HepG2 (cell line): Measurements from ENCODE around the gene CYB5R3. TPM values are rescaled to one million over a fixed set of nuclear protein-coding genes. Genes with fewer than 3 reads are reported as not detected.

Experiments
- ATAC-seq: fragments of 200-7000 bp; cut with Tn5 transposase; 3 replicates; pipeline ENCODE4 v1.9.1; 2020; ENCODE audit warnings: mild to moderate bottlenecking, moderate library complexity
- BruUV-seq: library from RNA; stranded (reverse); fragments of 400-500 nt; replicated peaks from 2 replicates; lab custom pipeline; 2021; lab: Mats Ljungman, UMichigan
- CTCF ChIA-PET: fragments of 300-600 bp; formaldehyde crosslinking; extraction: SDS; loops from one replicate; lab custom pipeline; 2021; ENCODE audit warnings: low total read pairs, inconsistent platforms, low intra/inter-chr PET ratio; lab: Yijun Ruan, JAX
- POLR2A ChIA-PET: fragments of 350-600 bp; sonication (Branson Sonifier 250); formaldehyde crosslinking; loops from one replicate; lab custom pipeline; 2020; ENCODE audit warnings: antibody characterized with exemption, inconsistent platforms; lab: Yijun Ruan, JAX
- DNase-seq: peaks from one replicate; pipeline ENCODE4 v3.0.0-alpha.2; 2015; ENCODE audit warnings: low spot score
- FAIRE-seq: peaks from 3 replicates; lab custom pipeline; 2011; peaks lifted over from hg19 to GRCh38; lab: Jason Lieb, UNC
- H2AFZ ChIP-seq: one replicate; pipeline ENCODE4 v1.6.1; 2011; ENCODE audit warnings: low read length, inconsistent platforms
- H3K27ac ChIP-seq: fragments of 300-600 bp; 3 replicates; pipeline ENCODE4 v1.8.0; 2011; ENCODE audit warnings: mixed run types, mild to moderate bottlenecking, mixed read lengths, low read length, inconsistent platforms; ENCODE audit not compliant: insufficient read depth; ENCODE audit errors: extremely low read length
- H3K27me3 ChIP-seq, 2 experiments: fragments of 200-600 bp in 1 of 2; 2 replicates in 1 of 2; 3 replicates in 1 of 2; pipeline versions ENCODE4 v1.6.0 to v1.8.0; 2011; ENCODE audit warnings: low read length in 2 of 2, mild to moderate bottlenecking in 2 of 2, moderate library complexity in 2 of 2, inconsistent platforms in 1 of 2; ENCODE audit not compliant: insufficient read depth in 2 of 2, control insufficient read depth in 1 of 2
- H3K36me3 ChIP-seq, 2 experiments: fragments of 200-600 bp in 1 of 2; replicated peaks in 1 of 2; 2 replicates in 1 of 2; 3 replicates in 1 of 2; pipeline versions ENCODE4 v1.5.1 to v1.8.0; 2011; ENCODE audit warnings: low read length in 2 of 2, inconsistent platforms in 1 of 2; ENCODE audit not compliant: insufficient read depth in 2 of 2, control insufficient read depth in 1 of 2
- H3K4me1 ChIP-seq: 2 replicates; pipeline ENCODE4 v1.5.1; 2012; ENCODE audit warnings: low read length, inconsistent platforms; ENCODE audit not compliant: insufficient read depth
- H3K4me2 ChIP-seq: 2 replicates; pipeline ENCODE4 v1.6.0; 2011; ENCODE audit warnings: low read depth, low read length, inconsistent platforms
- H3K4me3 ChIP-seq, 3 experiments: fragments of 200-600 bp in 1 of 3; sonication (generic), shearing (Covaris generic) in 1 of 3; replicated peaks in 1 of 3; 2 replicates each; pipeline ENCODE4 v1.5.1; 2011 to 2016; ENCODE audit warnings: low read length in 3 of 3, inconsistent platforms in 2 of 3, low read depth in 2 of 3, mild to moderate bottlenecking in 2 of 3, control low read depth in 1 of 3, mixed read lengths in 1 of 3; ENCODE audit not compliant: insufficient read depth in 1 of 3
- H3K79me2 ChIP-seq: one replicate; pipeline ENCODE4 v1.6.1; 2011; ENCODE audit warnings: low read length, inconsistent platforms; ENCODE audit not compliant: insufficient read depth
- H3K9ac ChIP-seq: 2 replicates; pipeline ENCODE4 v1.6.0; 2011; ENCODE audit warnings: mild to moderate bottlenecking, low read depth, low read length, inconsistent platforms; ENCODE audit not compliant: insufficient read depth
- H3K9me3 ChIP-seq: 2 replicates; pipeline ENCODE4 v1.5.1; 2012; ENCODE audit warnings: mild to moderate bottlenecking, low read length
- H4K20me1 ChIP-seq: 2 replicates; pipeline ENCODE4 v1.6.0; 2011; ENCODE audit warnings: inconsistent platforms, mild to moderate bottlenecking, low read length, moderate library complexity; ENCODE audit not compliant: insufficient read depth
- E2F1 ChIP-seq: sonication (generic); formaldehyde crosslinking; IDR thresholded peaks from 2 replicates; pipeline ENCODE4 v1.5.0; 2020; ENCODE audit warnings: missing genetic modification reagents
- ELK4 ChIP-seq: sonication (generic); formaldehyde crosslinking; IDR thresholded peaks from 2 replicates; pipeline ENCODE4 v1.9.0; 2021; ENCODE audit warnings: missing genetic modification reagents, borderline replicate concordance
- KDM1A ChIP-seq: IDR thresholded peaks from 2 replicates; pipeline ENCODE4 v1.6.1; 2016; ENCODE audit warnings: missing compliant biosample characterization
- KIAA2018 ChIP-seq: sonication (generic); formaldehyde crosslinking; IDR thresholded peaks from 2 replicates; pipeline ENCODE4 v1.5.0; 2020; ENCODE audit warnings: mild to moderate bottlenecking, missing genetic modification reagents, borderline replicate concordance
- ZNF124 ChIP-seq: sonication (generic); formaldehyde crosslinking; IDR thresholded peaks from 2 replicates; pipeline ENCODE4 v1.4.0; 2020; ENCODE audit warnings: missing genetic modification reagents
- ZNF282 ChIP-seq: fragments of 450-650 bp; IDR thresholded peaks from 2 replicates; pipeline ENCODE4 v1.6.1; 2018; ENCODE audit not compliant: partially characterized antibody
- ZNF343 ChIP-seq: sonication (generic); formaldehyde crosslinking; IDR thresholded peaks from 2 replicates; pipeline ENCODE4 v1.4.0; 2020; ENCODE audit warnings: mild to moderate bottlenecking, missing genetic modification reagents
- ZNF354B ChIP-seq: sonication (generic); formaldehyde crosslinking; IDR thresholded peaks from 2 replicates; pipeline ENCODE4 v1.8.0; 2022; ENCODE audit warnings: mild to moderate bottlenecking, missing genetic modification reagents
- WGBS: methylation state at CpG from one replicate; pipeline ENCODE4 v1.1.6; 2017; ENCODE audit warnings: low lambda C conversion rate; 5-methylcytosine and 5-hydroxymethylcytosine counted together
- in situ Hi-C: cut with HindIII; loops from 2 replicates; pipeline ENCODE4 v1.10.0; 2017; ENCODE audit warnings: low pct_unique_long_range_greater_than_20kb; ENCODE audit not compliant: extremely low pct_ligation_motif_present
- intact Hi-C: fragments of 100-400 bp; cut with micrococcal nuclease; formaldehyde crosslinking; loops from one replicate; pipeline ENCODE4 v1.10.0; 2022; ENCODE audit not compliant: unreplicated experiment
- polyA plus RNA-seq, 8 experiments: library from polyadenylated mRNA; depleted of rRNA in 3 of 8; stranded (reverse) in 7 of 8; unstranded in 1 of 8; fragments of >200 nt; fragmentation: Illumina TruSeq in 4 of 8; extraction: Trizol in 4 of 8; gene quantifications; 2 replicates each; pipeline versions ENCODE4 v1.2.1 to v1.2.3, GENCODE V29; 2011 to 2016; ENCODE audit warnings: low read depth in 4 of 8, missing spikeins in 1 of 8, mixed read lengths in 1 of 8; ENCODE audit not compliant: insufficient read depth in 1 of 8
- total RNA-seq, 5 experiments: library from RNA; depleted of rRNA; stranded (reverse); fragments of >200 nt; fragmentation: Illumina TruSeq; extraction: Trizol; gene quantifications; 2 replicates each; pipeline ENCODE4 v1.2.3, GENCODE V29; 2016; ENCODE audit warnings: low read depth in 1 of 5

CYB5R3 gene
- total and polyA plus RNA-seq, 2 of the 13 experiments (the other 11 are each of a cell fraction or from before 2014, with no cell fraction given), result 32.4 to 305 TPM

GRCh38 chr22:42587588-42588175, 61.5 kb downstream of the CYB5R3 start:
- no peak overlapping the region for H3K4me3 ChIP-seq
- no peak overlapping the region for H3K4me2 ChIP-seq
- no peak overlapping the region for H3K27ac ChIP-seq
- intact Hi-C loops (no loop called here), in situ Hi-C loops (no loop called here)
- no peaks in the 10 kb centered on the region for H3K27me3 ChIP-seq
- FAIRE-seq (no peak), ATAC-seq (no peak), DNase-seq (no peak)
- no peaks in the 10 kb centered on the region for H3K4me1 ChIP-seq
- no peaks in the 10 kb centered on the region for H3K79me2 ChIP-seq
- H3K36me3 ChIP-seq, result peaks cover 40 to 78% of the 10 kb centered on the region in 2 experiments
- no peak overlapping the region for H3K9ac ChIP-seq
- ChIA-PET CTCF (no interaction called here), POLR2A (no interaction called here)
- no peaks in the 10 kb centered on the region for H3K9me3 ChIP-seq
- TF ChIP-seq KIAA2018, result no peak
- TF ChIP-seq ZNF282, result no peak
- no peak for TF ChIP-seq ZNF124 (CRISPR knock-in tag)
- TF ChIP-seq ELK4, result no peak
- no peak for TF ChIP-seq ZNF354B (CRISPR knock-in tag)
- no peak for TF ChIP-seq ZNF343 (CRISPR knock-in tag)
- no peak for TF ChIP-seq KDM1A
- TF ChIP-seq E2F1 (CRISPR knock-in tag), result no peak
- H4K20me1 ChIP-seq, result no peaks in the 10 kb centered on the region
- H2AFZ ChIP-seq, result no peak overlapping the region
- no TSS peak for BruUV-seq
- over 99% methylated on average over 5 of the region's 5 CpGs for whole genome bisulfite sequencing
